PFSK-1 (cell line): ENCODE results near the gene ARHGAP28.

Experiments
- FOXP2 ChIP-seq: optimal IDR thresholded peaks from 2 replicates; pipeline ENCODE3; 2011; ENCODE audit warnings: borderline replicate concordance, control low read depth, inconsistent platforms; ENCODE audit not compliant: insufficient read depth; ENCODE audit errors: extremely low read length, extremely low read depth
- POLR2AphosphoS5 ChIP-seq: IDR thresholded peaks from 2 replicates; pipeline ENCODE4 v1.6.1; 2012; ENCODE audit warnings: low read depth, mild to moderate bottlenecking, control low read depth, low read length, moderate library complexity
- REST ChIP-seq, 2 experiments: IDR thresholded peaks; 2 replicates each; pipeline versions ENCODE4 v1.6.1 to v1.8.0; 2011 to 2012; ENCODE audit warnings: low read depth in 2 of 2, low read length in 2 of 2, control low read depth in 1 of 2, inconsistent platforms in 1 of 2, mild to moderate bottlenecking in 1 of 2, moderate library complexity in 1 of 2; ENCODE audit not compliant: insufficient read depth in 1 of 2
- SIN3A ChIP-seq: IDR thresholded peaks from 2 replicates; pipeline ENCODE4 v1.6.1; 2012; ENCODE audit warnings: mild to moderate bottlenecking, low read length, moderate library complexity, borderline replicate concordance; ENCODE audit not compliant: insufficient read depth
- TAF1 ChIP-seq: IDR thresholded peaks from 2 replicates; pipeline ENCODE4 v1.6.1; 2012; ENCODE audit warnings: low read length, control low read depth, borderline replicate concordance; ENCODE audit not compliant: insufficient read depth

The ARHGAP28 gene

GRCh38 chr18:6885992-6886796 lies 156.7 kb downstream of the ARHGAP28 start:
- TF ChIP-seq SIN3A: no peak
- no peak for TF ChIP-seq TAF1
- no peak for TF ChIP-seq FOXP2
- no peak for TF ChIP-seq REST (IDR thresholded peaks at IDR 0.05; ENCODE audit: insufficient read depth in 1 of 2, low read depth in 2 of 2, low read length in 2 of 2)
- TF ChIP-seq POLR2AphosphoS5: no peak

- TF ChIP-seq TAF1 (no peak), SIN3A (no peak), FOXP2 (no peak), POLR2AphosphoS5 (no peak), REST (IDR thresholded peaks at IDR 0.05; ENCODE audit: insufficient read depth in 1 of 2, low read depth in 2 of 2, low read length in 2 of 2) (no peak)
Measured at GRCh38 chr18:6886797-6887330, 157.3 kb downstream of the ARHGAP28 start.

GRCh38 chr18:6891788-6892187 lies 162.3 kb downstream of the ARHGAP28 start:
- TF ChIP-seq FOXP2 (no peak), REST (IDR thresholded peaks at IDR 0.05; ENCODE audit: insufficient read depth in 1 of 2, low read depth in 2 of 2, low read length in 2 of 2) (no peak), SIN3A (no peak), POLR2AphosphoS5 (no peak), TAF1 (no peak)

- TF ChIP-seq TAF1: no peak
- TF ChIP-seq REST (IDR thresholded peaks at IDR 0.05; ENCODE audit: insufficient read depth in 1 of 2, low read depth in 2 of 2, low read length in 2 of 2): no peak
- TF ChIP-seq SIN3A: no peak
- no peak for TF ChIP-seq POLR2AphosphoS5
- TF ChIP-seq FOXP2: no peak
Measured at GRCh38 chr18:6901286-6901926, 171.9 kb downstream of the ARHGAP28 start.
